Measurements from ENCODE around the gene TRMT61A.

Gene TRMT61A

GRCh38 chr14:103528587-103529382 is at the start of gene TRMT61A:
Gene TRMT61A (plus strand): TSS chr14:103529196. CDS start chr14:103529979, 783 bp downstream.
- DNase-seq: peak; percentile 60

DNA sequence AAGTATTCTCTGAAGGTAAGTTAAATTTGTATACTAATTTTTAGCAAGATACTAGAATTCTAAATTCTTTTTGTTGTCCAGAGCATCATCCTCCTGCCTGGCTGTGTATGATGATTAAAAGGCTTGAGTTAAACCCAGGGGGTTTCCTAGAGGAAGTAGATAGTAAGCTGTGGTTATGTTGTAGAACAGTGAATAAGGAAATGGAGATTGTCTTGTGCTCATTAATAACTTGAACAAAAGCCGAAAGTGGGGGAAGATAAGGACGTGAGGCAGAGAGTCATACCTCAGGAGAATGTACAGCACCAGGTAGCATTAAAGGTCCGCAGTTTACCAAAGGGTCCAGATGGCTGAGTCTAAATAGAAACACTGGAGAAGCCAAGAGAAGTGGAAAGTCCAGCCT is 48.4 kb upstream of the TRMT61A start:
- no peak for DNase-seq

- DNase-seq: no peak
Observed at GRCh38 chr14:103483600-103483999, 45.4 kb upstream of the TRMT61A start.

- no peak for DNase-seq
Observed at GRCh38 chr14:103485504-103485903, 43.5 kb upstream of the TRMT61A start.

- no peak for DNase-seq
Observed at GRCh38 chr14:103488071-103488470, 40.9 kb upstream of the TRMT61A start.

DNA sequence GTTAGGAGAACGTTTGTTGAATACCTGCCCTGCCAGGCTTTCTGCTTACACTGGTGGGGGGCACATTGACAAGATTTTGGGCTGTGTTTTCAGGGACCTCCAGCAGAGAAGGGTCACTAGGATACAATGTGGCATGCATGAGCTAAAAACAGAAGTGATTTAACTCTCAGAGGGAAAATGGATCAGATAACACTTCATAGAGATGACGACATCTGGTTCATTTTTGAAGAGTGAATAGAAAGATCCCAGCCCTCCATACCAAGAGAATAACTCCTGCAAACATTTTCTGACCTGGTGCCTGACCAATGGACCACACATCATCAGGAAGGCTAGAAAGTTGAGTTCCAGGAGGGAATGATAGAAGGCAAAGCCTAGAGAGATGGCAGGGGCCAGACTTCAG is 40.0 kb upstream of the TRMT61A start:
- DNase-seq: no peak

DNA sequence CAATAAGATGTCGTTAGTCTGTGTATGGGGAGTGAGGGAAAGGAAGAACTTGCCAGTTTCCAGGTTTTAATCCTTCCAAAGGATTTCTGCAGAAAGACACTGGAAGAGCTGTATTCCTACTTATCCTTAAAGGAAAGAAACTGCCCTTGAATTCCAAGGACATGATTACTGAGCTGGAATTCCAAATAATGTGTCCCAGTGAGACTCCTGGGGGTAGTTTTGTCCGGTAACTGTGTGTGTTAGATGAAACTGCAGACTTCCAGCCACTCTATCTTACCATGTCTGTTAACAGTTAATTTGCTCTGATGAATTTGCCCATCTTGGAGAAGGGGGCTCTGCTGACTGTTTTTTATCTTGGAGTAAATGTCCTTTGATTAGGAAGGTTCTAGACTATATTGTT is 39.4 kb upstream of the TRMT61A start:
- no peak for DNase-seq

DNA sequence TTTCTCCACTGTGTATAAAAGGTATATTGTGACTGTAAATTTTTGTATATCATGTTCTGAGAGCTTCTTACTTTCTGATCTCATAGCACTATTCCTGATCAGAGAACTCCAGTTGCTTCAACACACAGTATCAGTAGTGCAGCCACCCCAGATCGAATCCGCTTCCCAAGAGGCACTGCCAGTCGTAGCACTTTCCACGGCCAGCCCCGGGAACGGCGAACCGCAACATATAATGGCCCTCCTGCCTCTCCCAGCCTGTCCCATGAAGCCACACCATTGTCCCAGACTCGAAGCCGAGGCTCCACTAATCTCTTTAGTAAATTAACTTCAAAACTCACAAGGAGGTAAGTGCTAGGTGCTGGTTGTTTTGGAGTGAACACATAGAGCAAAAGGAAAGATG is 37.3 kb upstream of the TRMT61A start:
- DNase-seq: no peak

GRCh38 chr14:103492156-103492925 is 36.7 kb upstream of the TRMT61A start:
- DNase-seq: no peak

DNA sequence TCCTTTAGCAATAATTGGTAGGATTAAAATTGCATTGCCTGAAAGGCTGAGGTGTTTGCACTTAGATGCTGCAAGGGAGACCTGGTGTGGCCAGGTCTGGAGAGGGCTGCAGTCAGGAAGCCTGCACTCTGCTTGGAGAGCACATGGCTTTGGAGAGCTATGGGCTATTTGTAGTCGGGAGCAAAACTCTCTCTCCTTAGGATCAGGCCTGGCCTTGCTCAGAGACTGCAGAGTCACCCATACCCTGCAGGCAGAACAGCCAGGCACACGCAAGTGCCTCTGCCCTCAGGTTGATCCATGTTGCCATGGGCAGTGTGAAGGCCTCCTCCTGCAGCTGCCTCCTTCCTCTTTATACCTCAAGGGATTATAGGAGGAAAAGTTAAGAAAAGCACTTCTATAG is 33.1 kb upstream of the TRMT61A start:
- no peak for DNase-seq

- DNase-seq: no peak
Observed at GRCh38 chr14:103496776-103497175, 32.2 kb upstream of the TRMT61A start.

DNA sequence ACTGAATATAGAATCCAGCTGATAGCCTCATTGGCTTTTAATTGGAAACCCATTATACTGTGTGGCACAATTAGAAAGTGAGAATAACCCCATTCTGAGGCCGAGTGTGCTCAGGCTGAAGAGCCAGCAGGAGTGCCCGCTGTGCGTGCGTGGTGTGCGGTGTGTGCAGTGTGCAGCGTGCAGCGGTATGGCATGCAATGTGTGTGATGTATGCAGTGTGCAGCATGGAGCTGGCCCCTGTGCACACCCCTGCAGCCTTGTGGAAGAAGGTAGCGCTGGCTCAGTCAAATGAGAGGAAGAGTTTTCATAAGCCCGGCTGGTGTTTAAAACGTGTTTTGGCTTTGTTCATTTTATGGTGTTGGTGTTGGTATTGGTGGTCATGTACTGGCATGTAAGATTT is 29.3 kb upstream of the TRMT61A start:
- no peak for DNase-seq

DNA sequence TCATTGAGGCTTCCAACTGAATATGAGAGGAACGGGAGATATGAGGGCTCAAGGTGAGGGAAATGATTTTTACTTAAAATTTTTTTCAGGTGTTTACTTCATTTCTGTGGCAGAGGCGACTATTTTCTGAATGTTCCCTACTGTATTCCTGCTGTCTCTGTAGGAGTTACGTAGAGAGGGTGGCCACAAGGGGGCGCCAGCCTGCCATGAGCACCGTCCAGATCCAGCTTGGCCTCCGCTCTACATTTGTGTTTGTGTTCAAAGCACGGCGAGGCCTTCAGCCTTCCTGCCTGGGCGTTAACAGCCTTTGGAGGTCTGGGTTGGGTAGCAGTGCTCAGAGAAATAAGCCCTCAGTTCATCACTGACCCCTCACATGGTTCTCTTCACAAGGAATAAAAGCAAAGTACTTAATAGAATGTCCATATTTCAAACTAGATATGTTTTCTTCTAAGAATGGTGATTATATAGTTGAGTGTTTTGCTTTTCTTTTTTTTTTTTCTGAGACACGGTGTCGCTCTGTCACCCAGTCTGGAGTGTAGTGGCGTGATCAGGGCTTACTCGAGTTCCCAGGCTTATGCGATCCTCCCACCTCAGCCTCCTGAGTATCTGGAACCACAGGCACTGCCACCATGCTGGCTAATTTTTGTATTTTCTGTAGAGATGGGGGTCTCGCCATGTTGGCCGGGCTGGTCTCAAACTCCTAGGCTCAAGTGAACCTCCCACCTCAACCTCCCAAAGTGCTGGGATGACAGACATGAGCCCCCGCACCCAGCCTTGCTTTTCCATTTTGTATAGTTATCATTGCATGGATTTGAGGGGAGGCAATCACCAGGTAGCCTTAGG is 28.6 kb upstream of the TRMT61A start:
- DNase-seq: peak; percentile 59

GRCh38 chr14:103501041-103501870 is 27.7 kb upstream of the TRMT61A start:
- DNase-seq: no peak

- DNase-seq: no peak
Observed at GRCh38 chr14:103501921-103502669, 26.9 kb upstream of the TRMT61A start.

DNA sequence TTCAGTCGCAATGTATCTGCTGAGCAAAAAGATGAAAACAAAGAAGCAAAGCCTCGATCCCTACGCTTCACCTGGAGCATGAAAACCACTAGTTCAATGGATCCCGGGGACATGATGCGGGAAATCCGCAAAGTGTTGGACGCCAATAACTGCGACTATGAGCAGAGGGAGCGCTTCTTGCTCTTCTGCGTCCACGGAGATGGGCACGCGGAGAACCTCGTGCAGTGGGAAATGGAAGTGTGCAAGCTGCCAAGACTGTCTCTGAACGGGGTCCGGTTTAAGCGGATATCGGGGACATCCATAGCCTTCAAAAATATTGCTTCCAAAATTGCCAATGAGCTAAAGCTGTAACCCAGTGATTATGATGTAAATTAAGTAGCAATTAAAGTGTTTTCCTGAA is 26.1 kb upstream of the TRMT61A start:
- DNase-seq: no peak

GRCh38 chr14:103503296-103503695 is 25.7 kb upstream of the TRMT61A start:
- DNase-seq: no peak

- DNase-seq: no peak
Observed at GRCh38 chr14:103504991-103505565, 23.9 kb upstream of the TRMT61A start.

GRCh38 chr14:103507751-103508150 is 21.2 kb upstream of the TRMT61A start:
- no peak for DNase-seq

DNA sequence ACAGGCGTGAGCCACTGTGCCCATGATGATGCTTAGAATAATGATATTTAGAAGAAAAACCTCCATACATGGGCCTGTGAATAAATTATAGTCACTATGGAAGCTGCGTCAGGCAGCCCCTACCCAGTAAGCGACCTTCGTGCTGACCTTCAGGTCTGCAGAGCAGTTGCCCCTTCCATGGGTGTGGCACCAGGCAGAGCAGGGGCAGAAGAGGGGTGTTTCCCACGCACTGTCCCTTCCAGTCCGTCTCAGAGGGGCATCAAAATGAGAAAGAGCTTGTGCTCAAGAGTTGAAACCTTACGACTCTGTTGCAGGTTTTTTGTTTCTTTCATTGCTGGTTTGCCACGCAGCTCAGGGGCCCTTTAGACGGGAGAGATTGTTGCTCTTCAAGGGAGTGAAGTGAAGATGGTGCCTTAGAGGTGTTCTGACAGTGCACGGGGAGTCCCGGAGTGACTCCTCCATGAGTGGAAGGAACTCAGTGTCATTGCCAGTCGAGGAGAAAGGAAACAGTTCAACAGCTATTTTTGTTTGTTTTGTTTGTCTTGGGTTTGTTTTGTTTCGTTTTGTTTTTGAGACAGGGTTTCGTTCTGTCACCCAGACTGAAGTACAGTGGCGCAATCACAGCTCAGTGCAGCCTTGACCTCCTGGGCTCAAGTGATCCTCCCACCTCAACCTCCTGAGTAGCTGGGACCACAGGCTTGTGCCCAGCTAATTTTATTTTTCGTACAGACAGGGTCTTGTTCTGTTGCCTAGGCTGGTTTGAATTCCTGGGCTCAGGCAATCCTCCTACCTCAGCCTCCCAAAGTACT is 20.3 kb upstream of the TRMT61A start:
- DNase-seq: no peak
